ENCODE data around the gene ZNF41. TPM values are rescaled to one million over a fixed set of nuclear protein-coding genes. Genes with fewer than 3 reads are reported as not detected.

ZNF41 gene
- total RNA-seq, 1 experiment from 2014 or later, result 6.6 TPM

DNA sequence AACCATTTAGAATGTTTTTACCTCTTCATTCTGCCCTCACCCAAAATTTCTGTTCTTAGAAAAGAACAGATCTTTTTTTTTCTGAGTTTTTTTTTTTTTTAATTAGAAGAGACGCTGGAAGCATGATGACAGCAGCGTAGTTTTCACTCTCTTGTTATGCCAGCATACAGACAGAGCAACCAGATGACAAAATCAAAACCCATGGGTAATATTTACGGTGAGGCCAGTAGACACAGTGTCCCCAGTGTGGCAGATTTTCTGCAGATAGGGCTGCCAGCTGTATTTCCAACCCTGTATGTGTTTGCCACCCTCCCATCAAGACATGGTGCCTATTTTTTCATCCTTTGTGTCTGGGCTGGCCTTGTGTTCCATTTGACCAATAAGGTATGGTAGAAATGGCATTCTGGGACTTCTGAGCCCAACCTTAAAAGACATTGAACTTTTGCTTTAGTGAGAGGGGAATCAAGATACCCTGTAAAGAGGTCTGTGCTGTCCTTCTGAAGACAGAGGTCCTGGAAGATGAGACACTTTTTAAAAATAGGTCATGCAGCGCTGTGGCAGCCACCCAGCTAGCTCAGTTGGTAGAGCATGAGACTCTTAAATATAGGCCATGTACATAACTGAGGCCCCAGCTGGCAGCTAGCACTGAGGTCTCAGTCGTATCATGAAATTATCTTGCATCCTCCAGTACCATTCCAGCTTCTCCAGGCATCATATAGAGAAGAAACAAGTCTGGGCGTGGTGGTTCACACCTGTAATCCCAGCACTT, 6.7 kb upstream of the ZNF41 start:
- H3K27ac Mint-ChIP-seq (ENCODE audit: unreplicated experiment), result no peak overlapping the region
- no peaks in the 10 kb centered on the region for H3K9me3 Mint-ChIP-seq (ENCODE audit: unreplicated experiment)
- no peaks in the 10 kb centered on the region for H3K27me3 Mint-ChIP-seq (ENCODE audit: insufficient read depth, unreplicated experiment)
- ChIA-PET CTCF (no interaction called here), POLR2A (no interaction called here)
- no TSS peak for BruUV-seq (replicated peaks)
- no peak overlapping the region for H3K4me3 ChIP-seq (ENCODE audit: low read depth, low read length)
- no peak overlapping the region for H3K4me3 Mint-ChIP-seq (ENCODE audit: unreplicated experiment)
- H3K36me3 Mint-ChIP-seq (ENCODE audit: insufficient read depth, unreplicated experiment), result no peaks in the 10 kb centered on the region
- intact Hi-C loops (cut with micrococcal nuclease; ENCODE audit: unreplicated experiment), result no loop called here
- no peaks in the 10 kb centered on the region for H3K27me3 ChIP-seq (replicated peaks; ENCODE audit: control insufficient read depth, insufficient read depth, low read length)
- TF ChIP-seq, protein P1, sequence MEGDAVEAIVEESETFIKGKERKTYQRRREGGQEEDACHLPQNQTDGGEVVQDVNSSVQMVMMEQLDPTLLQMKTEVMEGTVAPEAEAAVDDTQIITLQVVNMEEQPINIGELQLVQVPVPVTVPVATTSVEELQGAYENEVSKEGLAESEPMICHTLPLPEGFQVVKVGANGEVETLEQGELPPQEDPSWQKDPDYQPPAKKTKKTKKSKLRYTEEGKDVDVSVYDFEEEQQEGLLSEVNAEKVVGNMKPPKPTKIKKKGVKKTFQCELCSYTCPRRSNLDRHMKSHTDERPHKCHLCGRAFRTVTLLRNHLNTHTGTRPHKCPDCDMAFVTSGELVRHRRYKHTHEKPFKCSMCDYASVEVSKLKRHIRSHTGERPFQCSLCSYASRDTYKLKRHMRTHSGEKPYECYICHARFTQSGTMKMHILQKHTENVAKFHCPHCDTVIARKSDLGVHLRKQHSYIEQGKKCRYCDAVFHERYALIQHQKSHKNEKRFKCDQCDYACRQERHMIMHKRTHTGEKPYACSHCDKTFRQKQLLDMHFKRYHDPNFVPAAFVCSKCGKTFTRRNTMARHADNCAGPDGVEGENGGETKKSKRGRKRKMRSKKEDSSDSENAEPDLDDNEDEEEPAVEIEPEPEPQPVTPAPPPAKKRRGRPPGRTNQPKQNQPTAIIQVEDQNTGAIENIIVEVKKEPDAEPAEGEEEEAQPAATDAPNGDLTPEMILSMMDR (IDR thresholded peaks at IDR 0.05; ENCODE audit: insufficient read depth in 1 of 2, low read depth in 1 of 2, low read length in 1 of 2, severe bottlenecking in 1 of 2, unreplicated experiment in 1 of 2), result no peak
- no peaks in the 10 kb centered on the region for H3K4me1 Mint-ChIP-seq (ENCODE audit: low read depth, unreplicated experiment)
- H3K36me3 ChIP-seq (ENCODE audit: control insufficient read depth, insufficient read depth, low read length), result no peaks in the 10 kb centered on the region
- H3K4me1 ChIP-seq, result no peaks in the 10 kb centered on the region
- no peaks in the 10 kb centered on the region for H3K9me3 ChIP-seq
- DNase-seq, result no peak

DNA sequence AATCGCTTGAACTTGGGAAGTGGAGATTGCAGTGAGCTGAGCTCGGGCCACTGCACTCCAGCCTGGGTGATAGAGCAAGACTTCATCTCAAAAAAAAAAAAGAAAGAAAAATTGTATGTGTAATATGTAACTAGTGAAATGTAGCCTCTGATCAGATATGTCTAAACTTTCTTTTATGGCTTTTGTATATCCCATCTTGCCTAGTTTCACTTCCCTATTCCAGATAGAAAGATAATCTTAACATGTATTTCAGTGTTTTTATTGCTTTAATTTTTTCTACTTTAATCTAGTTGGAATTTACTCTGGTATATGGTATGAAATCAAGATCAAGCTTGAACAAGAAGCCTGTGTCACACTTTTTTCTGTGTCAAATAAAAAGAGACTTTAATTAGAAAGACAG, 1.9 kb upstream of the ZNF41 start:
- Mint-ChIP-seq H3K9me3 (ENCODE audit: unreplicated experiment) (no peaks in the 10 kb centered on the region), H3K27ac (ENCODE audit: unreplicated experiment) (no peak overlapping the region), H3K36me3 (ENCODE audit: insufficient read depth, unreplicated experiment) (peaks cover 6% of the 10 kb centered on the region), H3K4me3 (ENCODE audit: unreplicated experiment) (no peak overlapping the region), H3K27me3 (ENCODE audit: insufficient read depth, unreplicated experiment) (no peaks in the 10 kb centered on the region), H3K4me1 (ENCODE audit: low read depth, unreplicated experiment) (peaks cover 9% of the 10 kb centered on the region)
- BruUV-seq (replicated peaks), result no TSS peak
- no peak overlapping the region for H3K4me3 ChIP-seq (ENCODE audit: low read depth, low read length)
- POLR2A ChIA-PET, result no interaction called here
- no peaks in the 10 kb centered on the region for H3K9me3 ChIP-seq
- DNase-seq, result no peak
- H3K4me1 ChIP-seq, result no peaks in the 10 kb centered on the region
- no peaks in the 10 kb centered on the region for H3K27me3 ChIP-seq (replicated peaks; ENCODE audit: control insufficient read depth, insufficient read depth, low read length)
- H3K36me3 ChIP-seq (ENCODE audit: control insufficient read depth, insufficient read depth, low read length), result no peaks in the 10 kb centered on the region
- CTCF ChIA-PET, result no interaction called here
- TF ChIP-seq, protein P1 (IDR thresholded peaks at IDR 0.05; ENCODE audit: insufficient read depth in 1 of 2, low read depth in 1 of 2, low read length in 1 of 2, severe bottlenecking in 1 of 2, unreplicated experiment in 1 of 2), result no peak
- intact Hi-C loops (cut with micrococcal nuclease; ENCODE audit: unreplicated experiment), result loop anchor here (5.0 kb wide), 1 partner anchor 293 kb away; the partner anchor contains the start of gene UBA1

DNA sequence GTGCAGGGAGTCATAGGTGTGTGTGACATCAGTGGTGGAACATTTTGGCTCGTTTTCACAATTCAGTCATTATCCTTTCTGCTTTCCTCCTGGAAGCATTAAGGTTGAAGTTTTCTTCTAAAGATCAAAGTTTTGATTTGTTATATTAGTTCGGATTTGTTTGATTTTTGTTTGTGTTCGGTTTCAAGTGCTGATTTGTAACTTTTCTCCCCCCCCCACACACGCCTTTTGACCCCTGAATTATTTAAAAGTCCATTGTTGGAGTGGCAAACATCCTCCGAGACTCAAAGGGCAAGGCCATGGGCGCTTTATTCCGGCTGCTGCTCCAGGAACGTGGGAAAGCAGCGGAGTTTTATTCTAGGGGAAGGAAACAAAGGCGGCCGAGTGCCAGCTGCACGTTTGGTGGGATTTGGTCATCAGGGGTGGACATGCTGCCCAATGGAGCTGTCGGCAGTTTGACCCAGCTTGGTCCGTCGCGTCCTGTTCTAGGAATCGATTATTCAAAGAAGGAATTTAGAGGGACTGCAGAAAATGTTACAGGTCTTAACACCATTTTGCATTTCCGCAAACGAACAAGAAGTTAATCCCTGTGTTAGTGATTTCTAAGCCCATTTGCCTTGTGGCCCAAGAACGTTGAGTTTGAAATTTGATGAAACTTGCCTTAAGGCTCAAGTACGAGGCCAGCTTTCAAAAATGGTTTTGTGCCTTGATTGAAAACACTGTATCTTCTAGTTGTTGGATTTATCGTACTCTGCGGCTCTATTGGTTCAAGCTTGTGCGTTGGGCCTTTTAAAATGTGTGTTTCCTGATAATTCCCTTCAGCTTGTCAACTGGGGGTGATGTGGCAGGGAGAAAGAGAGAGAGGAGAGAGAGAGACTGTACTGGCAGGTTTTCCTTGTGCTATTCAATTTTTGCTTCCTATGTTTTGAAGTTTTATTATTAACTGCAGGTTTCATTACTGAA, 565 bp upstream of the ZNF41 start:
- TSS peak; percentile 70 for BruUV-seq (replicated peaks)
- H3K27me3 ChIP-seq (replicated peaks; ENCODE audit: control insufficient read depth, insufficient read depth, low read length), result no peaks in the 10 kb centered on the region
- H3K27ac Mint-ChIP-seq (ENCODE audit: unreplicated experiment), result peak overlapping the region; percentile 61
- no peaks in the 10 kb centered on the region for H3K36me3 ChIP-seq (ENCODE audit: control insufficient read depth, insufficient read depth, low read length)
- ChIA-PET POLR2A (no interaction called here), CTCF (no interaction called here)
- H3K36me3 Mint-ChIP-seq (ENCODE audit: insufficient read depth, unreplicated experiment), result peaks cover 6% of the 10 kb centered on the region
- peak overlapping the region; percentile 65 for H3K4me3 ChIP-seq (ENCODE audit: low read depth, low read length)
- H3K27me3 Mint-ChIP-seq (ENCODE audit: insufficient read depth, unreplicated experiment), result no peaks in the 10 kb centered on the region
- H3K9me3 ChIP-seq, result no peaks in the 10 kb centered on the region
- TF ChIP-seq, protein P1 (IDR thresholded peaks at IDR 0.05; ENCODE audit: insufficient read depth in 1 of 2, low read depth in 1 of 2, low read length in 1 of 2, severe bottlenecking in 1 of 2, unreplicated experiment in 1 of 2), result no peak
- peak overlapping the region; percentile 93 for H3K4me3 Mint-ChIP-seq (ENCODE audit: unreplicated experiment)
- H3K4me1 Mint-ChIP-seq (ENCODE audit: low read depth, unreplicated experiment), result peaks cover 9% of the 10 kb centered on the region
- no peaks in the 10 kb centered on the region for H3K4me1 ChIP-seq
- peak in 1 of 2 experiments; percentile 9 for DNase-seq
- no peaks in the 10 kb centered on the region for H3K9me3 Mint-ChIP-seq (ENCODE audit: unreplicated experiment)
- intact Hi-C loops (cut with micrococcal nuclease; ENCODE audit: unreplicated experiment), result loop anchor here (5.0 kb wide), 1 partner anchor 291 kb away; the partner anchor contains the start of gene UBA1
